A172 (cell line): ENCODE data around the gene DNMT3B. TPM values are rescaled to one million over a fixed set of nuclear protein-coding genes. Genes with fewer than 3 reads are reported as not detected.

Experiments used
- DNase-seq: peaks from one replicate; pipeline ENCODE4 v3.0.0-alpha.2; 2015; ENCODE audit warnings: low spot score
- total RNA-seq: library from RNA; depleted of rRNA; stranded (reverse); fragments of >200 nt; shearing (Covaris generic); gene quantifications from 2 replicates; pipeline ENCODE4 v1.2.3, GENCODE V29; 2014

The DNMT3B gene
- total RNA-seq, 1 experiment from 2014 or later = 6.2 TPM

GRCh38 chr20:32823737-32824588 lies 61.8 kb downstream of the DNMT3B start:
- DNase-seq = no peak

- DNase-seq = no peak
Measured at GRCh38 chr20:32828029-32828680, 66.0 kb downstream of the DNMT3B start.

DNA sequence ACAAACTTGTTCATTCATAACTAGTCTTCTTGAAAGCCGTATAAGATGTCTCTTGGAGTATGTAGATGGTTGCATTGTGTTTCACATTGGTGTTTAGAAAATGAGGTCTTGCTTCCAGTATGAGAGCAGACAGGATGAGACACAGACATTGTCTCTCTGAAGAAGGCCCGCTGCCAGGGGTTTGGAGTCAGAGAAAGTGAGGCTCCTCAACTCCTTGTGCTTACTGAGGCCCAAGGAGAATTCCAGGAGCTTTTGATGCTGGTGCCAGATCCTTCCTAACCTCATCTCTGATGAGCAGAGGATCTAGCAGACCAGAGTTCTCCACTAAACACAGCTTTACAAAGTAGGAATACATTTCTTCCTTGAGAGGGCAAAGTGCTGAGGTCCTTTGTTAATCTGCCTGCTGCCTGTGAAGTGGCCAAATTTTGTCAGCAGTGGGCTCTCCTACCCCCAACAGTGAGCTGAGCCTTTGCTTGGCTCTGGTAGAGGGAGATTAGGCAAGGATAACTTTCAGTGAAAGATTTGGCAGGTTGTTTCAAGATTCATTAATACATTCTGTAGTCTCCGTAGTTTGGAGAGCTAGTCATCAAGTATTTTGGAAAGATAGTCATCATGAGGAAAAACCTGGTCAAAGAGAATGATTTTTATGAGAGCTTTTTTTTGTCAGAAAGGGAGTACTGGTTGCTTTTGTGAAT lies 67.3 kb downstream of the DNMT3B start:
- no peak for DNase-seq

DNA sequence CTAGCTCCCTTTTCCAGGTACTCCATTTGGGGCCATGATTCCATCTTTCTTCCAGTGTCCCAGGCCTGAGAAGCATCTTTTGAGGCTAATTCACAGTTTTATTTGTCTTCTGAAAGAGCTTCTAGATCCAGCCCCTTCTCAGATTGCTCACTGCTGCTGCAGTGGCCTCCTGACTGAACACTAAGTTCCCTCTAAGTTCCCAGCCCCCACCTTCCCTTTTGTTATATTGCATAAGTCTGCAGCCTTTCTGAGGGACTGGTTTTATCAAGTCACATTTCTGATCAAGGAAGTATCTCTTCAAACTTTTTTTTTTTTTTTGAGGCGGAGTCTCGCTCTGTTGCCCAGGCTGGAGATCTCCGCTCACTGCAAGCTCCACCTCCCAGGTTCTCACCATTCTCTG lies 68.3 kb downstream of the DNMT3B start:
- no peak for DNase-seq

- no peak for DNase-seq
Measured at GRCh38 chr20:32831982-32832381, 69.8 kb downstream of the DNMT3B start.

GRCh38 chr20:32832664-32833063 lies 70.5 kb downstream of the DNMT3B start:
- DNase-seq = no peak

GRCh38 chr20:32834972-32835371 lies 72.8 kb downstream of the DNMT3B start:
- no peak for DNase-seq

DNA sequence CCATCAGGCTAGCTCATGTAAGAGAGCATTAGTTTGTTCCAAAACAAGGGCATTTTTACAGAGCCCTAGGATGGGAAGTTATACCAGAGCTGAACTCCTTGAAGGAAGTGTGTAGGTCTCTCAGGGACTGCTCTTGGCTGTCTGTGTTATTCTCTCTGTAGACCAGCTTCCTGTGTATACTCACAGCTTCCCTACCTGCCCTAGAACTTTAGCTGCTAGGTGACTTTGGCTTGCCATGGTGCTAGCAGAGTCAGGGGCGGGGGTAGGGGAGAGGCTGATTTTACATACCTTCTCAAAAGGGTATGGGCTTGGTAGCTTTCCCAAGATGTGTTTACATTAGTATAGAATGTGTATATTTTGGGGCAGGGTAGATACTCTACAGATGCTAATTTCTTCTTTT lies 75.0 kb downstream of the DNMT3B start:
- no peak for DNase-seq

- DNase-seq = no peak
Measured at GRCh38 chr20:32839227-32839981, 77.2 kb downstream of the DNMT3B start.

DNA sequence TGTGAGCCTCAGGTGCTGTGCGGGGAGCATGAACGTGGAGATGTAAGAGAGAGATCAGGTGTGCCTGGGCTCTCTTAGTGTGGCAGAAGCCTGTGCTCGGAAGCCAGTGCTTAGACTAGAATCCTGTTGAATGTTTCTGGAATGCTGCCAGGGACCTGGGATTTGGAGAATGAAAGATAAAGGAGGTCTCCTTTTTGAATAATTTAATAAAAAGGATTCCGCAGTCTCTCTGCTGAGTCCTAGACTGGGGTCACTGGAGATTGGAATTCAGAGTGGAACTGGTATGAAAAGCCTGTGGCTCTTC lies 77.7 kb downstream of the DNMT3B start:
- DNase-seq = no peak

GRCh38 chr20:32841174-32841573 lies 79.0 kb downstream of the DNMT3B start:
- no peak for DNase-seq

GRCh38 chr20:32841632-32842031 lies 79.4 kb downstream of the DNMT3B start:
- no peak for DNase-seq

- DNase-seq = no peak
Measured at GRCh38 chr20:32842688-32843524, 80.7 kb downstream of the DNMT3B start.

DNA sequence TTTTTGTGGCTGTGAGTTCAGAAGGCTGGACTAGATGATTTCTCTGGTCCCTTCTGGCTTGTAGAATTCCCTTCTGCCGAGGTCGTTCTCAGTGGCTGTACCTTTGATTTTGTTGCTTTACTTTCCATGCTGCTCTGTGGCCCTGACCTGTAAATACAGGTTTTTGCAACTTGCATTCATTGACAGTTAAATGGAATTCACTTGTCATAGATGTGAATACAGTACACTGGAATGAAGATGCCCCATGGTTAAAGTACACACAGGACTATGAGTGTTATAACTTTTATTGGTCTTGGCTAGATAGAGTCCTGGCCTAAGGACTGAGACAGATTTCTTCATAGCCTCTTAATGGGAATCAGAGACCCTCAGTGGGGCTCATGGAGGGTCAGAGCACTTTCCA lies 83.6 kb downstream of the DNMT3B start:
- DNase-seq = no peak

- DNase-seq = no peak
Measured at GRCh38 chr20:32846852-32847251, 84.7 kb downstream of the DNMT3B start.

DNA sequence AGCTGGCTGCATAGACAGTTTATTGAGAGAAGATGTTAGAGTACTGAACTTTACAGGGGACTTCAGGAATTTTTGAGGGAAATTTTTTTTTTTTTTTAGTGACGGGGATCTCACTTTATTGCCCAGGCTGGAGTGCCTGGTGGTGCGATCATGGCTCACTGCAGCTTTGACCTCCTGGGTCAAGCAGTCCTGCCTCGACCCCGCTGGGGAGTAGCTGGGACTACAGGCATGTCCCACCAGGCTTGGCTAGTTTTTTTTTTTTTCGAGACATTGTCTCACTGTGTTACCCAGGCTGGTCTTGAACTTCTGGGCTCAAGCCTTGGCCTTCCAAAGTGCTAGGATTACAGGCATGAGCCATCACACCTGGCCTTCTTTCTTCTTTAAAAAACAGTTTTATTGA lies 85.8 kb downstream of the DNMT3B start:
- DNase-seq = no peak

- no peak for DNase-seq
Measured at GRCh38 chr20:32848846-32849245, 86.7 kb downstream of the DNMT3B start.

DNA sequence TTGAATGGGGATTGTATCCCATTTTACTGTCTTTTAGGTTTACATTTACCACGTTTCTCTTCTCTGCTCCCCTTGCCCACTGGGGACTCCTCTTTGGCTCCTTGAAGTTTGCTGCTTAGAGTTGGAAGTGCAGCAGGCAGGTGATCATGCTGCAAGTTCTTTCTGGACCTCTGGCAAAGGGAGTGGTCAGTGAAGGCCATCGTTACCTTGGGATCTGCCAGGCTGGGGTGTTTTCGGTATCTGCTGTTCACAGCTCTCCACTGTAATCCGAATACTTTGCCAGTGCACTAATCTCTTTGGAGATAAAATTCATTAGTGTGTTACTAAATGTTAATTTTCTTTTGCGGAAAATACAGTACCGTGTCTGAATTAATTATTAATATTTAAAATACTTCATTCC lies 87.4 kb downstream of the DNMT3B start:
- no peak for DNase-seq

DNA sequence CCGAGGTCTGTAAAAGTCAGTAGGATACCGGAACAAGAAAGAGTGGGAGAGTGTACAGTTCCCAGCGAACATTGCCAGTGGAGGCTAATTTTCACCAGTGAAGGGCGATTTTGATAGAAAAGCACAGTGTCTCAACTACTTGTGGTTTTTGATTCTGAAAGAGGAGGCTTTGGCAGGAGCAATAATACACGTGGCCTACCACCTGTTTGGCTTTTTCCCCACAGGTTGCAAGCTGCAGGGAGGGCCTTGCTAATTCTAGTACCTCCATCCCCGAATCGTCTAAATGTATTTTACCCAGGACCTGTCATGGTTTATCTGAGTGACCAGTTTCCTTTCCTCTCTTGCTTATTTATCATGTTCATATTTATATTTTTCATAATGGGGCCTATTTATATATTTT lies 93.2 kb downstream of the DNMT3B start:
- DNase-seq = no peak

- DNase-seq = no peak
Measured at GRCh38 chr20:32858189-32858588, 96.0 kb downstream of the DNMT3B start.
